Caco-2 (cell line): ENCODE measurements around the gene ZNF503. TPM values are rescaled to one million over a fixed set of nuclear protein-coding genes. Genes with fewer than 3 reads are reported as not detected.
A peak's percentile ranks its signal among the peaks of the same experiment; 100 is the strongest.

Source experiments
- BruUV-seq: library from RNA; stranded (reverse); fragments of 400-500 nt; replicated peaks from 2 replicates; lab custom pipeline; 2021; lab: Mats Ljungman, UMichigan
- CTCF ChIA-PET: fragments of 300-600 bp; sonication (Branson Sonifier 250); formaldehyde crosslinking; loops from one replicate; lab custom pipeline; 2022; ENCODE audit warnings: antibody characterized with exemption; lab: Charles Lee
- POLR2A ChIA-PET: fragments of 300-600 bp; sonication (Branson Sonifier 250); formaldehyde crosslinking; loops from one replicate; lab custom pipeline; 2022; ENCODE audit warnings: antibody characterized with exemption; lab: Charles Lee
- DNase-seq, 2 experiments: peaks; one replicate each; pipeline versions ENCODE4 v3.0.0 to v3.0.0-alpha.2; 2020 to 2022
- H3K27me3 ChIP-seq: replicated peaks from 2 replicates; pipeline ENCODE4 v1.6.0; 2011; ENCODE audit warnings: low read length; ENCODE audit not compliant: control insufficient read depth, insufficient read depth
- H3K36me3 ChIP-seq: 2 replicates; pipeline ENCODE4 v1.5.1; 2011; ENCODE audit warnings: low read length; ENCODE audit not compliant: control insufficient read depth, insufficient read depth
- H3K4me1 ChIP-seq: fragments of 250-450 bp; sonication (Bioruptor Pico); 2 replicates; pipeline ENCODE4 v1.5.1; 2020; ENCODE audit warnings: mild to moderate bottlenecking
- H3K4me3 ChIP-seq: 2 replicates; pipeline ENCODE4 v1.5.1; 2011; ENCODE audit warnings: low read depth, mild to moderate bottlenecking, control low read depth, low read length
- H3K9me3 ChIP-seq: fragments of 250-450 bp; sonication (Bioruptor Pico); 2 replicates; pipeline ENCODE4 v1.5.1; 2020; ENCODE audit warnings: mild to moderate bottlenecking, moderate library complexity
- H3K27ac Mint-ChIP-seq: one replicate; pipeline ENCODE4 v1.8.0; 2022; ENCODE audit warnings: mixed read lengths; ENCODE audit not compliant: unreplicated experiment
- H3K27me3 Mint-ChIP-seq: one replicate; pipeline ENCODE4 v1.8.0; 2022; ENCODE audit warnings: mixed read lengths; ENCODE audit not compliant: insufficient read depth, unreplicated experiment
- H3K36me3 Mint-ChIP-seq: one replicate; pipeline ENCODE4 v1.8.0; 2022; ENCODE audit warnings: mild to moderate bottlenecking, mixed read lengths; ENCODE audit not compliant: insufficient read depth, unreplicated experiment
- H3K4me1 Mint-ChIP-seq: one replicate; pipeline ENCODE4 v1.8.0; 2022; ENCODE audit warnings: low read depth, mixed read lengths; ENCODE audit not compliant: unreplicated experiment
- H3K4me3 Mint-ChIP-seq: one replicate; pipeline ENCODE4 v1.8.0; 2022; ENCODE audit warnings: mild to moderate bottlenecking, moderate library complexity, mixed read lengths; ENCODE audit not compliant: unreplicated experiment
- H3K9me3 Mint-ChIP-seq: one replicate; pipeline ENCODE4 v1.8.0; 2022; ENCODE audit warnings: mixed read lengths; ENCODE audit not compliant: unreplicated experiment
- intact Hi-C: fragments of 100-400 bp; cut with micrococcal nuclease; formaldehyde crosslinking; loops from one replicate; pipeline ENCODE4 v1.10.0; 2022; ENCODE audit not compliant: unreplicated experiment
- total RNA-seq: library from RNA; stranded (reverse); gene quantifications from 2 replicates; pipeline ENCODE4 v1.2.3, GENCODE V29; 2022
- TF ChIP-seq, protein P1 (sequence below), 2 experiments: fragments of 200-600 bp in 1 of 2; IDR thresholded peaks; 1 replicate in 1 of 2; 2 replicates in 1 of 2; pipeline versions ENCODE4 v1.5.1 to v1.8.0; 2011 to 2022; ENCODE audit warnings: antibody characterized with exemption in 1 of 2, control low read depth in 1 of 2, inconsistent platforms in 1 of 2, low read depth in 1 of 2, low read length in 1 of 2, mild to moderate bottlenecking in 1 of 2, moderate library complexity in 1 of 2; ENCODE audit not compliant: insufficient read depth in 1 of 2, severe bottlenecking in 1 of 2, unreplicated experiment in 1 of 2

The ZNF503 gene
- total RNA-seq, 1 experiment from 2014 or later = 35.5 TPM

DNA sequence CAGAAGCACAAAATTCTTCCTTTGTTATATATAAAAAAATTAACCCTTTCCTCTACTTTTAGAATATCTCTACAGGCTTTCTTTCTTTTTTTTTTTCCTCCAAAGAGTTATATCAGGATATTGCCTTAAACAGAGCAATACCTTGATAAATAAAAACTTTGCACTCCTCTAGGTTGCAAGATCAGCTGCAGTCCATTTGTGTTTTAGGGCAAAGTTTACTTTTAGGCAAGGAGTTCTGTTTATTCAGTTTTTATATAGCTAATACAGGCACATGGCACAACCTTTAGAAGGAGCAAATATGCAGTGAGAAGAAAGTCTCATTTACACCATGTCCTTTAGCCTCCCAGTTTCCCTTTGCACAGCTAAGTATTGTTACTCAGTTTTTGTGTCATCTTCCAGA, 40.1 kb upstream of the ZNF503 start:
- no peaks in the 10 kb centered on the region for H3K27me3 Mint-ChIP-seq
- peaks cover 10% of the 10 kb centered on the region for H3K4me1 ChIP-seq

DNA sequence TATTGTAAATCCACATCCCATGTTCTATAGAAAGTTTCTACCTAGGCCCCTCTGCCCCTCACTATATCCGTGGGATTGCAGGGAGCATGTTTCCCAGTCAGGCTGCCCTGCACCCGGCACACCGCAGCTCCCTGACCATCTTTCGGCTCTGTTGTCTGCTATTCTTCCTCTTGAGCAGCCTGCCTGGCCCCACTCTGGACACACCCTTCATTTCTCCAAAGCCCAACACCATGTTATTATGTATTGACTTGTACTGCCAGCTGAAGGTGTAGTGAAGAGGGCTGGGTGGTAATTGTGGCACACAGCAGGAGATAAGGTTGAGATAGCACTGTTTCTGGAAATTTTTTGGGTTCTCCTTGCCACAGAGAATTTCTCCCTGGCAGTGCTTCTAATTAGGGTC, 39.6 kb upstream of the ZNF503 start:
- H3K27me3 Mint-ChIP-seq = no peaks in the 10 kb centered on the region
- H3K4me3 Mint-ChIP-seq = no peak overlapping the region
- no peaks in the 10 kb centered on the region for H3K36me3 ChIP-seq
- POLR2A ChIA-PET = no interaction called here
- peaks cover 35% of the 10 kb centered on the region for H3K36me3 Mint-ChIP-seq
- no TSS peak for BruUV-seq
- peaks cover 10% of the 10 kb centered on the region for H3K4me1 ChIP-seq
- peaks cover 9% of the 10 kb centered on the region; the same call in 1 of the 2 replicates for H3K9me3 ChIP-seq
- CTCF ChIA-PET = no interaction called here
- peaks cover 18% of the 10 kb centered on the region for H3K4me1 Mint-ChIP-seq
- TF ChIP-seq, protein P1, sequence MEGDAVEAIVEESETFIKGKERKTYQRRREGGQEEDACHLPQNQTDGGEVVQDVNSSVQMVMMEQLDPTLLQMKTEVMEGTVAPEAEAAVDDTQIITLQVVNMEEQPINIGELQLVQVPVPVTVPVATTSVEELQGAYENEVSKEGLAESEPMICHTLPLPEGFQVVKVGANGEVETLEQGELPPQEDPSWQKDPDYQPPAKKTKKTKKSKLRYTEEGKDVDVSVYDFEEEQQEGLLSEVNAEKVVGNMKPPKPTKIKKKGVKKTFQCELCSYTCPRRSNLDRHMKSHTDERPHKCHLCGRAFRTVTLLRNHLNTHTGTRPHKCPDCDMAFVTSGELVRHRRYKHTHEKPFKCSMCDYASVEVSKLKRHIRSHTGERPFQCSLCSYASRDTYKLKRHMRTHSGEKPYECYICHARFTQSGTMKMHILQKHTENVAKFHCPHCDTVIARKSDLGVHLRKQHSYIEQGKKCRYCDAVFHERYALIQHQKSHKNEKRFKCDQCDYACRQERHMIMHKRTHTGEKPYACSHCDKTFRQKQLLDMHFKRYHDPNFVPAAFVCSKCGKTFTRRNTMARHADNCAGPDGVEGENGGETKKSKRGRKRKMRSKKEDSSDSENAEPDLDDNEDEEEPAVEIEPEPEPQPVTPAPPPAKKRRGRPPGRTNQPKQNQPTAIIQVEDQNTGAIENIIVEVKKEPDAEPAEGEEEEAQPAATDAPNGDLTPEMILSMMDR (IDR thresholded peaks at IDR 0.05; ENCODE audit: insufficient read depth in 1 of 2, low read depth in 1 of 2, low read length in 1 of 2, severe bottlenecking in 1 of 2, unreplicated experiment in 1 of 2) = no peak
- no peak overlapping the region for H3K4me3 ChIP-seq
- intact Hi-C loops = no loop called here
- no peak overlapping the region for H3K27ac Mint-ChIP-seq
- no peak for DNase-seq
- peaks cover 30% of the 10 kb centered on the region for H3K9me3 Mint-ChIP-seq
- no peaks in the 10 kb centered on the region for H3K27me3 ChIP-seq

More for the DNA sequence above, 40.1 kb upstream of the ZNF503 start:
- Mint-ChIP-seq H3K4me3 (no peak overlapping the region), H3K4me1 (peaks cover 18% of the 10 kb centered on the region), H3K9me3 (peaks cover 35% of the 10 kb centered on the region), H3K27ac (no peak overlapping the region), H3K36me3 (peaks cover 35% of the 10 kb centered on the region)
- ChIA-PET CTCF (no interaction called here), POLR2A (no interaction called here)
- H3K4me3 ChIP-seq = no peak overlapping the region
- TF ChIP-seq, protein P1 (IDR thresholded peaks at IDR 0.05; ENCODE audit: insufficient read depth in 1 of 2, low read depth in 1 of 2, low read length in 1 of 2, severe bottlenecking in 1 of 2, unreplicated experiment in 1 of 2) = no peak
- intact Hi-C loops = no loop called here
- peaks cover 13% of the 10 kb centered on the region for H3K9me3 ChIP-seq
- no peaks in the 10 kb centered on the region for H3K27me3 ChIP-seq
- H3K36me3 ChIP-seq = no peaks in the 10 kb centered on the region
- BruUV-seq = no TSS peak
- DNase-seq = no peak

DNA sequence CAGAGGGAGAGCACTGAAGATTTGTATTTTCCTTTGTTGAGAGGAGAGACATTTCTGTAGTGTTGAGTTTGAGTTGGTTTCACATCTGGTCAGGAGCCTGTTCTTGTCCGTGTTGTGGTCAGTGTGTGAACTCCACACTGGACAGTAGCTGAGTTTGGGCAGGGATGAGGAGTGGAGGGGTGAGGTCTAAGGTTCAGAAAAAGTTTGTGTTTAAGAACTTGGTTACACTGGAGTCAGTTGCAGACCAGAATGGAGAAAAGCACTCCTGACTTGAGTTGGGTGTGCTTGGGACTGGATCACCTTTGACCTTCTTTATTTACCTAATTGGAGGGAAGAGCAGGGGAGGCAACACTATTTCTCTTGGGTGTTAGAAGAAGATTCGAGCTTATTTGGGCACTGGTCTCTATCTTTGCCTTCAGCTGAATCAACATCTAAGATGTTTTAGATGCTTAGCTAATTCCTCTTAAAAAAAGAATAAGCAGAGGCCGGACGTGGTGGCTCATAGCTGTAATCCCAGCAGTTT, 38.8 kb upstream of the ZNF503 start:
- H3K36me3 ChIP-seq = no peaks in the 10 kb centered on the region
- no peak for DNase-seq
- Mint-ChIP-seq H3K27ac (peak overlapping the region; percentile 20), H3K27me3 (no peaks in the 10 kb centered on the region), H3K9me3 (peaks cover 27% of the 10 kb centered on the region), H3K4me1 (peaks cover 18% of the 10 kb centered on the region), H3K36me3 (peaks cover 35% of the 10 kb centered on the region), H3K4me3 (no peak overlapping the region)
- H3K4me3 ChIP-seq = no peak overlapping the region
- peaks cover 9% of the 10 kb centered on the region; the same call in 1 of the 2 replicates for H3K9me3 ChIP-seq
- intact Hi-C loops = no loop called here
- TF ChIP-seq, protein P1 (IDR thresholded peaks at IDR 0.05; ENCODE audit: insufficient read depth in 1 of 2, low read depth in 1 of 2, low read length in 1 of 2, severe bottlenecking in 1 of 2, unreplicated experiment in 1 of 2) = no peak
- POLR2A ChIA-PET = no interaction called here
- CTCF ChIA-PET = no interaction called here
- H3K27me3 ChIP-seq = no peaks in the 10 kb centered on the region
- BruUV-seq = no TSS peak
- H3K4me1 ChIP-seq = peaks cover 10% of the 10 kb centered on the region
